Measurements from ENCODE around the gene FRMD4A.

FRMD4A gene

DNA sequence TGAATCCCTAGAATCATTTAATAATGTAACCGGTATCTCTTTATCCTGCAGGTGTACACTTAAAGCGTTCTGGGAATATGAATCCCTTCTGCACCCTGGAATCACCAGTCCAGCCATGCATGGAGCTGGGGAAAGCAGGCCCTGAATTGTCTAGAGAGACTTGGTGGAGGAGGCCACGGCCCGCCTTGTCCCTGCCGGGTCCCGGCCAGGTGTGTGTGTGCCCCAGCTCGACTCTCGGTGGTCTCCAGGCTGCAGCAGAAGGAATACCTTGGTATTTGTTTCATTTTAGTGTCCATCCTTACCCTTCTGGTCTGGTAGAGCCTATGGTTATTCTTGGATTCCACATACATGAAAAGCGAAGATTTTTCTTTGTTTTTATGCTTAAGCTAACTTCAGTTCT, 685.9 kb downstream of the FRMD4A start:
- no peak for DNase-seq (ENCODE audit: low read depth)

DNA sequence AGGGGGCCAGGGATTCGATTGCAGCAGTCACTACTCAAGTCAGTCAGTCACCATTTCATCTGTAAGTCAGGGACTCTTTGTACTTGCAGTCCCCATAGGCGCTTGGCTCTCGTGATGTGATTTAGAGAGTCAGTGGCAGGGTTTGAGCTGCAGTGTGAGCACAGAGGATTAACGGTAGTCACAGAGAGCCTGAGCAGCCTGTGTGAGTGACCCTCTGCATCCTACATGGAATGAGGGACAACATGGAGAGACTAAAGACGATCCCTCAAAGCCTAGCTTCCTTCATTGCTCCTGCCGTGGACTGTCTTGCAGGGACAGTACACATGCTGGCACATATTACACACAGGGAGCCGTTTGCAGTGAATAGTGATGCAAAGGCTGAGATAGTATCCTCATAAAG, 687.7 kb downstream of the FRMD4A start:
- DNase-seq (ENCODE audit: low read depth), result no peak

DNA sequence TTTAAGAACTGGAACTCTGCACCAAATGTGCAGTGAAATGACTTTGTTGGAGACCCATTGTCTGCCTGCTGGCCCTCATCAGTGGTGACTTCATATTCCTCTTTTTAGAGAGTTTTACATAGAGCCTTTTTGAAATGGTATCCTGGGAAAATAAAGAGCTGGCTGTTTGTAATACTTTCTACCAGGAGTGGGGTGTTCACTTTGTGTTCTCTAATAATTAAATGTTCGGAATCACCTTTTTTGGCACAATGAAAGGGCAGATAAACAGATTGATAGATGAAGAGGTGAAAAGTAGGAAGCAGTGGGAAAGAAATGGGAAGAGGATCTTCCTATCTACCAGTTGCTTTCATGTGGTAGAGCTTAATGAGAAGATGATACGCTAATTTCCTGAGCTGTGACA, 688.4 kb downstream of the FRMD4A start:
- no peak for DNase-seq (ENCODE audit: low read depth)

DNA sequence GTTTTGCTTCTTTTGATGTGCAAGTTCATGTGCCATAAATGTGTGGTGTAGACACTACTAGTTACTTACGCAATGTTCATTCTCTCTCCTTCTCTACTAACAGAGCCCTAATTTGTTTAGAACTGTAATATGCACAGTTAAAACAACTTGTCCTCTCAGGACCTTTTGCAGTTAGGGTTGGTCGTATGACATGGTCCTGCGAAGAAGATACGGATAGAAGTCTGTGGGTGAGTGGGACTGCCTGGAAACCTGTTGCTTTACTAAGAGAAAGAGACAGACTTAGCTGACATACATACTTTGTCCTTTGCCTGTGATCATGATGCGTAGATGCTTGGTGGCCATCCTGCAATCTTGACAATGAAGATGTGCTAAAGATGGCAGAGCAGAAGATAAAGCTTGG, 692.8 kb downstream of the FRMD4A start:
- DNase-seq (ENCODE audit: low read depth), result no peak

DNA sequence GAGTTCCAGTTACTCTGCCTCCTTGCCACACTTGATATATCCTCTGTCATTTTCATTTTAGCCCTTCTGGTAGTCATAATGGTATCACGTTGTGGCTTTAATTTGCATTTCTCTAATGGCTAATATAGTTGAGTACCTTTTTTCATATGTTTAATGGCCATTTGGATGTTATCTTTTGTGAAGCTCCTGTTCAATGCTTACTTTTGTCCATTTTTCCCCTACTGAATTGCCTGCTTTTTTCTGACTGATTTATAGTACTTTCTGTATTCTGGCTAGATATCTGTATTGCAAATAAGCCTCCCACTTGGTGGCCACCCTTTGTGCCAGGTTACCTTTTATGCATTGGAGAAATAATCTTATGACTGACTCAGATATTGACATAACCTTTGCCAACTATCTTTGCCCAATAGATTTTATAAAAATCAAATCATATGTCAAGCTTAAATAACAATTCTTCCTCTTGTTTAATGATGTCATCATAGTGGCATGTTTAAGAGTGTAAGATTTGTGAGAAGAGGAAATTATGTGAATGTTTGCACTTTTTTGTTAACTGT, 693.3 kb downstream of the FRMD4A start:
- no peak for DNase-seq (ENCODE audit: low read depth)

DNA sequence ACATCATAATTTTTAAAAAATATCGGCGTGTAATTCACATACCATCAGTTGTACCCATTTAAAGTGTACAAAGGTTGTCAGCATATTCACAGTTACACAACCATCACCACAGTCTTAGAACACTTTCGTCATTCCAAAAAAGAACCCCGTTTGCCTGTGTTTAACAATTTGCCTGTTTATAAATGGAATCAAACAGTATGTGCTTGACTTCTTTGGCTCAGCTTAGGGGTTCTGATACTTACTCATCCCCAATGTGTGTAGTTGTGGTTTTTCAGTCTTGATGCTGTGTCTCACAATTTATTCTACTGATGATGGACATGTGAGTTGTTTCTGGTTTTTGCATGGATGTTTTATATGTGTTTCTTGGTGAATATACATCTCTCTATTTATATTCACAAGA, 693.9 kb downstream of the FRMD4A start:
- no peak for DNase-seq (ENCODE audit: low read depth)

DNA sequence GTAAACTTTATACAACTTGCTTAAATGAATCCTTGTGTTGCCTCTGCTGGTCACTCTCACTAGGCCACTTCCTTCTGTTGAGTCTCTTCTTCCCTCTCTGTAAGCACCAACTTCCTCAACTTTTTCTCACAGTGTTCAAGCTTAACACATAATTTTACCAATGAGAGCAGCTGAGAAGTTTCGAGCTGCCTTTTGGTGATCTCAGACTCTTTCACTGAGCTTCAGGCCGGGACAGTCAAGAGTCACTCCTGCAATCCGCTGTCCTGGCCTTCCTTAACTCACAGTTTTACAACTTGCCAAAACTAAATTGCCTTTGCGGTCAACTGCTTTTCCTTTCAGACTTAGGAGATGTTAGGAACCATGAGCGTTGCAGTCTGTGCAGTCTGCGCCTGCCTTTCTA, 696.5 kb downstream of the FRMD4A start:
- DNase-seq (ENCODE audit: low read depth), result no peak

DNA sequence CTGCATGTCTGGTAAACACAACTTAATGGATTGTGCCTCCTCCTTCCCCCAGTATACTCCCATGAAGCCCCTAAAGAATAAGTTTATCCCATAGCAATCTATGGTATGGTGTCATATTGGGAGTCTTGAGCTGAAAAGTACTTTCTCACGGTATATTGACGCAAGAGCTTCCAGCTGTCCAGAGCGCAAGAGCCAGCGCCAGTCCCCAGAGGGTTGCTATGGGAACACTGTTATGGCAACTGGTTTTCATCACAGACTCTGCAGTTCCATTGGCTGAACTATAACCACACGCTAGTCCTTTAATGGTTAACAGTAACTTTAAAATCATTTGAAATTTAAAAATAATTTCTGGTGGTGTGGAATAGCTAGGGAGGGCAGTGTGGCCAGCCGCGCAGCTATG, 697.0 kb downstream of the FRMD4A start:
- DNase-seq (ENCODE audit: low read depth), result no peak

DNA sequence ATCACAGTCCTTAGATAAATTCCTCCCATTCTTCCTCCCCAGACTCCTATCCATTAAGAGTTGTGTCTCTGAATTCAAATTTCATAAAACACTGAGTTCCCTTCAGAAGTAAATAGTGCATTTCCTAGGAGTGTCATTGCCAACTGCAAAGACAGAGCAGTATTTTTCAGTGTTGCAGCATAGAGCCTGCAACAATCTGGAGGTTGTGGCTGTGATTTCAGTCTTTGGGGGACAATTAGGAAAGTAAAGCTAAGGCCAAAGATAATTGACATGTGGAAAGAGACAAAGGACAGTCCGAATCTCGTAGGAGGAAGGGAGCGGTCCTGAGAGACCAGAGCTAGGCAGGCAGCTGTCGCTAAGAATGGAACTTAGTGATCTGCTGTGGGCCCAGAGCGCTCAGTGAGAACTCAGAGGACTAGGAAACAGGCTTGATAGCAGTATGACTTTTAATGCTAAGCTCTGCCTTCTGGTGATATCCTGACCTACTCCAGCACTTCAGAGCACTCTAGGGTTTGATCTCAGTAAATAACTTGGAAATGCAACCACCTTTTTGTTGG, 697.8 kb downstream of the FRMD4A start:
- no peak for DNase-seq (ENCODE audit: low read depth)

DNA sequence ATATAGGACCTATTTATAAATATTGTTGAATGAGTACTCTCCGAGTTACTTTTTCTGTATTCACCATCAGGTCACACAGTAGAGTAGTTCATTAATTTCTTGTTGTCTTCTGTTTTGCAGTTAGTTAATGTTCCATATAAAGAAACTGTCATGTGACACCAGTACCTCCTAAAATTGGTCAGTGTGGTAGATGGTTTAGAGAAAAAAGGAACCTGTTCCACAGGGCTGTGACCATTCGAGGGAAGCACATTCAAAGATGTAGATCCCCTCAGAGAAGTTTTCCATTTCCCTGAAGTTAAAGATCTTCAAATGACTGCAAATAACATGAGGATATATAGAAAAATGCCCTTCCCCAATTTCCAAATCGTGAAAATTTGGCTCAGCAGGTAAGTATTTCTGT, 698.3 kb downstream of the FRMD4A start:
- DNase-seq (ENCODE audit: low read depth), result no peak

DNA sequence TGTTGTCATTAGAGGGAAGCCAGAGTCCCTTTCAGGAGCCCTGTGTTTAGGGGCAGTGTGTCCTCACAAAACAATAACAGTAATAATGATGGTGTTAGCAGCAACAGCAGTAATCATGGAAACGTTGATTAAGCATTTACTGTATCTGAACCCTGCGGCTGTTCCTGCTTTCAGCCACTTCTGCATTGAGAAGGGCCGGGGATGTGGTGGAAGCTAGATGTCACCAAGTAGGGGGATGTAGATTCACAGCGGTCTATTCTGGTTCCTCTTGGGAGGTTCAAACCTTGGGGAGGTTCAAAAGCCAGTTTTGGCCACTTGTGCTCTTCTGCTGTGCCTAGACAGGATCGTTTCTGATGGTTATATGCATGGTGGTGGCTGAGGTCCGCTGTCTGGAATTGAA, 699.1 kb downstream of the FRMD4A start:
- no peak for DNase-seq (ENCODE audit: low read depth)

DNA sequence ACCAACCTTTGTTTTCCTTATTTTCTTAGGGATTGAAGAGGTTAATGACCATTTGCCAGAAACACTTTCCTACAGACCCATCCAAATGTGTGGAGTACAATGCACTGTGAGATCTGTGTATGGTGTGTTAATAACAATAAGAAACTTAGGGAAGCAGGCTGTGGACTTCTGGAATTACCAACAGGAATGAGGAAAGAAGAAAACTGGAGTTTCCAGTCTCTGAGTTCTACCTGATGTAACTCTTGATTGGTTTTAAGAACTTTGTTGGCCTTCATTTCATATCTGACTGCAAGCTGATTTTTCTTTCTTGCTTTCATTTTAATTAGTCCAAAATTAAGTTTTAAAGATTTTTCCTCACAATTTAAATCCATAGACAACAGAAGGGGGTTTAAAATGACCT, 700.5 kb downstream of the FRMD4A start:
- DNase-seq (ENCODE audit: low read depth), result no peak

DNA sequence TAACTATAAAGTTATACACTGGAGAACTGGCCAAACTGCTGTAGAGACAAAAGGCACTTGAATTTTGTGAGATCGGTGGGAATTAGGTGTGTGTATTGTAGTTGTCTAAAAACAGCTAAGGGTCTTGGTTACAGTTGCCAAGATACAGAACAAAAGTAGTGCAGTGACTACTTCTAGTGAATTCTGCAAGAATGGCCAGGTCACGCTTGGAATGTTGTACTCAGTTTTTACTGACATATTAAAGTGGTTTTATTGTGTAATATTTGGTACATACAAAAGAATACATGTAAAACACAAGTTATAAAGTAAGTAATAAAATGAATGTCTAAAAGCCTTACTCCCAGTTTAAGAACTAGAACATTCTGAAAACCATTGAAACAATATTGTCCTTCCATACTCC, 701.6 kb downstream of the FRMD4A start:
- no peak for DNase-seq (ENCODE audit: low read depth)

DNA sequence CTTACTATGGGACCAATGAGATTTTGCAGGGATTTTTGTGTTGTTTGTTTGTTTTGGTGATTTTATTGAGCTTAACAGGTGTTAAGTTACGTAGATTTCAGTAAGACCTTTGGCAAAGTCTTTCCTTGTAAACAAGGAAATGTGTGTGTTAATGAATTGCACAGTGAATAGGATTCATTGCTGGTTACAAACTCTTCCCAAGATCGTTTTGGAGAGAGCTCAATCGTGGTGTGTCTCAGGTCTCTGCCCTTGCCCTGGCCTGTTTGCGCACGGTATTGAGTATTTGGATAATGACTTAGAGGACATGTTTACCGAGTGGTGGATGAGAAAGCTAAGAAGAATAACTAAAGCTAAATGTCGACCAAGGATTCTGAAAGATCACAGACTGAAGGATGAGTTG, 702.1 kb downstream of the FRMD4A start:
- DNase-seq (ENCODE audit: low read depth), result no peak

DNA sequence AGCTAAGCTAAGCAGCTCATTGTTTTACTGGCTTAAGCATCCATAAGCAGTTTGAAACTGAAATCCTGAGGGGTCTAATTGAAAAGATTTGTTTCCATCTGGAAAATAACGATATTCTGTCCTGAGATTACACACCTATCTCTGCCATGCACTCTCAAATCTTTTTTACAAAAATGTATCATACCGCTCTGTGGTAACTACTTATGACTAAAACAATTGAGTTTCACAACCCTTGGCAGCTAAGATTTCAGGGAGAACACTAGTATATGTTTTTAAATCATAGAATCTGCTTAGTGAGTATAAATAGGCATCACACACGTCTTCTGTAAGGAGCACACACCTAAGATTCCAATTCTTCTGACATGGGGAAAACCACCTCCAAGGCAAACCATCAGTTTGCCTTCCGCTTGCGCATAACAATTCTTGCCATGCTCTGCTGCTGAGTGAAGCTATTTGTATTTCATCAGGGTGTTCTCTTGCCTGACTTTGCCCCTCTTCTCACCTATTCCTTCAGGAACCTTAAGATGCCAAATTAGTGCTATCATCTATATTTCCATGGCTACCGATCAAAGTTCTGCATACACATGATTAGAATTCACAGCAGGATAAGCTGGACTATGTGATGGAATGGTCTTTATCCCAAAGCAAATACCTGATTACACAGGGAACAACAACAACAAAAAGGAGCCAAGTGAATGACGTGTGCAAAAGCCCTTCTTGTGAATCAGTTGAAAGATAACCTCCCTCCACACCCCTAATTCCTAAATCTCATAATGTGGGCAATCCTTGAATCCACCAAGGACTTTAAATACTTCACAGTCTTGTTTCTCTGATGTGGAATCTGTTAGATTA, 703.0 kb downstream of the FRMD4A start:
- no peak for DNase-seq (ENCODE audit: low read depth)

DNA sequence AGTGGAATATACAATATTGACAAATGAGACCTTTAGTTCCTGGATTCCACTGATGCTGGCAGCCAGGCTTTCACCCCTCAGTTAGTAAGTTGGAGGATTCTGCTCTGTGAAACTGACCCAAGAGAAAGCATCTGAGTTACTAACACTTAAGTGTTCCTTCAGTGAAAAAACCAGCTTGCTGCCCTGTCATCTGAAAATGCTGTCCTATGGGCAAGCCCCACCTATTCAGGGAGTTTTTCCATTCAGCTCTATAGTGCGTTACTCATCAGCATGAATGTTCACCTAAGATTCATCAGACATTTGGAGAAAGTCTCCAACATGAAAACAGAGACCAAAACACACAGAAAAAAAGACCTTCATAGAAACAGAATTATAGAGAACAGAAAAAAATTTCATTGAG, 706.1 kb downstream of the FRMD4A start:
- no peak for DNase-seq (ENCODE audit: low read depth)

DNA sequence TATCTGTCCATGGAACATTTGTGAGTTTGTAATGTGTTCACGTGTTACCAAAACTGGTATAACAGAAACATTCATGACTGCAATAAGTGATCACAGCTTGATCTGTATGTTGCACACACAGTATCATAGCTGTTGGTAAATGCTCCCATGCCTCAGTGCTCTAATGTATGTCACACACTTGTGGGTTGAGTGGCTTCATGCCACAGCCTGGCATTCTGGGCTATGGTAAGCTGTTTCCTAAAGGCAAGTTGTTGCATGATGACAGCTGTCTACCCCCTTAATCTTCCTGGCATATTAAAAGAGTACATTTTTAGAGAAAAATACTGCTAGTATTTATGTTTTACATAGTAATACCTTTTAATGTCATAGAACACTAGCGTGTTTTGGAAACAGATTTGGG, 708.8 kb downstream of the FRMD4A start:
- no peak for DNase-seq (ENCODE audit: low read depth)

DNA sequence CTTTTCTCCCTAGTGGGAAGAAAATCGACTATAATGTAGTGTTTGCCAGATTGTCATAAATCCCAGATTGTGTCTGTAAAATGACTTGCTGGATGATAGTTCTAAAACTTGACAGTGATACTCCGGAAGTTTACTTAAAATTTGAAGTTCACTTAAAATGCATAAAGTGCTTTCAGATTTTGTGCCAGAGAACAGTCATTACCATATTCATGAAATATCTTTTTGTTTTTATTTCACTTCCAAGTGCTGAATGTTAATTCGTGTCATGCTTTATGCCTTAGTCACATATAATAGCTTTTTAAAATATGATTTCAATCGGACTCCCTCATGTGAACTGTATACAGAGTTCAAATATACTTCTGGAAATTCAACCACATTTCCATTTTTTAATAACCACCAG, 713.6 kb downstream of the FRMD4A start:
- DNase-seq (ENCODE audit: low read depth), result no peak

DNA sequence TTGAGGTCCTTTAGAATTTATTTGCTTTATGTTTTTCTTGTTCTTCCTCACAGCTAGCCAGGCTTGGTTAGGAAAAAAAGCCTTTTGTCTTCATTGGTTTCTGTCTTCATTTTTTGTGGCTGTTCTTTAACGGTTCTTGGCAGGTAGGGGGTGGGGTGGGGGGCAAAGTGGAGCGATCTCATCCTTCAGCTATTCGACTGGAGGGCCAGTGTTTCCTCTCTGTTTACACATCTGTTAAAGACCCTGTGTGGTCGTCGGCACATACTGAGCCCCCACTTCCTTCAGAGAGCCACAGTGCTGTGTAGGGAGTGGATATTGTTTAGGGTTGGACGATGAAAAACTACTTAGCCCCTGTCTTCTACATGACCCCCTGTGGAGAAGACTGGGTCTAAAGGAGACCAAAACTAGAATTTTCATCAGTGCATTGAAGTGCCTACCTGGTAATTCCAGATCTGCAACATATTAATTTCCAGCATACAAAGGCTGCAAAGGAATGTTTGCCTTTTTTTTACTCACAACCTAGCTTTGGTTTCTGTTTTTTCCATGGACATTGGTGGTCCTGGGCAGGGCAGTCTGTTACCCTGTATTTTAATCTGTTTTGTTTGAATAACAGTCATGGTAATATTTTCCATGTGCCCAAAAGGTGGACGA, 714.9 kb downstream of the FRMD4A start:
- no peak for DNase-seq (ENCODE audit: low read depth)

DNA sequence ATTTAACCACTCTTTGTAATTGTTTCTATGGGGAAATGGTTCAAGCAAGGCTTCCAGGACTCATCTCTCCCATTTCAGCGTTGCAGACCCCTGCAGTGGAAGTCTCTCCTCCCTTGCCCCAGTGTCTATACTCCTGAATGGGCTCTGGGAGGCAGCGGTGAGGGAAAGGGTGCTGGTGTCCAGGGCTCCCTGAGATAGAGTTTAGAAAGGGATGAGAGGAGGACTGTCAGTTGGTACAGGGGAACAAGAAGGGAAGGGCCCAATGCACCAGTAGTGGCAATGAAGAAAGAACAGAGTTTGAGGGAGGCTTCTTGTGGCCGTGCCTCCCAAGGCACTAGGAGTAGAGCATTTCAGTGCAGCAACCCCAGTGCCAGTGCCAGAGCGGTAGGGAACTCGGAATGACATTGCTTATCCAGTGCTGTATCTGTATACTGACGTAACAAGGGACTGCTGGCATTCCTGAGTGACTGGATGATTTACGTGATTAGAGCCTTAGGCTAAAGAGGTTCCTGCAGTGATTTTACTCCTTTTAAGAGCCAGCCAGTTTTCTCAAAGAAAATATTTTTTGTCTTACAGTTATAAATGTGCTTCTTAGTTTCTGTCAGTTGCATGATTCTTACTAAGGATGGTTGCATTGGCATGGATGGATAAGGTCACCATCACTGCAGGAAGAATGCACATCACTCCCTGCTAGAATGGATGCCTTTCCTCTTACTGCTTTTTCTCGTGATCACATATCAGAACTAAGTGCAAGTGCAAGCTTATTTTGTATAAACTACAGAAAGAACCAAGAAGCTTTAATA, 716.0 kb downstream of the FRMD4A start:
- no peak for DNase-seq (ENCODE audit: low read depth)

DNA sequence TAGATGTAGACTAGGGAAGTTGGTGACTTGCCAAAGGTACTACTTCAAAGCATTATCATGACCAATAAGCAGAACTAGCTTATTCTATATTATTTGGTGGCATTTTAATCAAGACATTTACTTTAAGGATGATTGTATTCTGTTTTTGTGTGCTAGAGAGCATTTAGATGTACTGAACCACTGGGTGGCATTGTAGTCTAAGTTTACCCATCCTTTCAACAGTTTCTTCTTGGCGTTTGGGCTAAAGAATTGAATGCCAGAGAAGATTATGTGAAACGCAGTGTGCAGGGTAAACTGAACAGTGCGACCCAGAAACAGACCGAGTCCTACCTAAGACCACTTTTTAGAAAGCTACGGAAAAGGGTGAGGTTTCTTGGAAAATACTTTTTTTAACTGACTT, 717.2 kb downstream of the FRMD4A start:
- no peak for DNase-seq (ENCODE audit: low read depth)

DNA sequence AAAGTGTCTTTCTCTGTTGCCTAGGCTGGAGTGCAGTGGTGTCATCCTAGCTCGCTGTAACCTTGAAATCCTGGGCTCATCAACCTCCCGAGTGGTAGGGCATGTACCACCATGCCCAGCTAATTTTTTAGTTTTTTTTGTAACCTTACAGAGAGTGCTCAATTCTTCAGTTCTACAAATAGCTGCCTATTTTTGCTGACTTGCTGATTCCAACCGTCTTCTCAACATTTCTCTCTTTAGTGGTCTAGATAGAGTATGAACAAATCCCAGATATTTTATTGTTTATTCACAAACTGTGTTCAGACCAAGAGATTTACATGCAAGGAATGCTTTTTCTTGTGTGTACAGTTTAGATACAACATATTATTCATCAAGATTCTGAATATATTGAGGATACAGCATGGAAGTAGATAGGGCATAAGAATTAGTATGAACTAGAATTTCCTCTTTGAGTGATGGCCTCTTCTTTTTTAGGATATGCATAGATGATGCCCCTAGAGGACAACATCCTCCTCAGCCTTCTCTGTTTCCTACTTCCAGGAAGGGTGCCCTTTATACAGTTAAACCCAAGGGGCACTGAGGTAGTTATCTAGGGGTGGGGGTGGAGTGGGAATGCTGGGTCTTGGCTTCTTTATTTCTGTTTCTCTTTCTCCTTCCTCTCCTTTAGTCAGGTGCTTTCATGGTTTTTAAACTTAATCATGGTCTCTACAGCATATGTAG, 717.9 kb downstream of the FRMD4A start:
- no peak for DNase-seq (ENCODE audit: low read depth)

Data from activated T-helper 9 cell treated with anti-CD3 and anti-CD28 coated beads, Interleukin-2, amount 50 U/mL, for 16 hours (primary cell).